ENCODE data around the gene C8G.

The C8G gene

DNA sequence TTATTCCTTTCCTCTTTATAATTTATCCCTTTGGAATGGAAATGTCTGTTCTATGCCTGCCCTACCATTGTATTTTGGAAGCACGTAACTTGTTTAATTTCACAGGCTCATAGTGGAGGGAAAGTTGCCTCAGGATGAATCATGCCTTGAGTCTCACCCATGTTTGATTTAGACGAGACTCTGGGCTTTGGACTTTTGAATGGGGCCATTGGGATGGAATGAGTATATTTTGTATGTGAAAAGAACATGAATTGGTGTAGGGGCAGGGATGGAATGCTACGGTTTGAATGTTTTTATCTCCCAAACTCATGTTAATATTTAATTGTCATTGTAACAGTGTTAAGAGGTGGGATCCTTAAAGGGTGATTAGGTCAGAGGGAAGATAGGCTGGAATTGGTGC, 10.8 kb upstream of the C8G start:
- TF ChIP-seq L3MBTL2 (conservative IDR thresholded peaks at IDR 0.05) = no peak
- DNase-seq (ENCODE audit: extremely low spot score) = no peak
- CTCF ChIA-PET = no interaction called here
- POLR2A ChIA-PET = no interaction called here

DNA sequence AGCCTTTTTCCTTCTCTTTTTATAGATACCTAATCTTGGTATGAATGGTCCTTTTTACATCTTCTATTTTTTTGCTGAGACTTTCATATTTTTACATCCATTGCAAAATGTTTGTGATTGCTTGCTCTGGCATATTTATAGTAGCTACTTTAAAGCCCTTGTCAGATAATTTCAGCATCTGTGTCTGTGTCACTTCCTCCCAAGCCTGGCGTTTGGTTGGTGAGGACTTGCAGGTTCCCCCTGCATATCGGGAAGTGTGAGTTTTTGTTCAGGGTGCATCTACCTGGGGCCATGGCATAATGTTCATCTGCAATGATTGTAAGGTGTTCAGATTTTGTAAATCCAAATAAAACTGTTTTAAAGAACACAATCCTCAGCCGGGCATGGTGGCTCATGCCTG, 9.4 kb upstream of the C8G start:
- no peak for TF ChIP-seq CTBP1 (IDR thresholded peaks at IDR 0.05; ENCODE audit: borderline replicate concordance)
- no peak for TF ChIP-seq ZNF384 (IDR thresholded peaks at IDR 0.05)
- no peak for TF ChIP-seq ARNT (IDR thresholded peaks at IDR 0.05)
- TF ChIP-seq L3MBTL2 (conservative IDR thresholded peaks at IDR 0.05) = no peak
- no peak for TF ChIP-seq BHLHE40 (IDR thresholded peaks at IDR 0.05; ENCODE audit: borderline replicate concordance)
- no peak for TF ChIP-seq HDGF (IDR thresholded peaks at IDR 0.05; ENCODE audit: borderline replicate concordance)
- TF ChIP-seq, protein P1, sequence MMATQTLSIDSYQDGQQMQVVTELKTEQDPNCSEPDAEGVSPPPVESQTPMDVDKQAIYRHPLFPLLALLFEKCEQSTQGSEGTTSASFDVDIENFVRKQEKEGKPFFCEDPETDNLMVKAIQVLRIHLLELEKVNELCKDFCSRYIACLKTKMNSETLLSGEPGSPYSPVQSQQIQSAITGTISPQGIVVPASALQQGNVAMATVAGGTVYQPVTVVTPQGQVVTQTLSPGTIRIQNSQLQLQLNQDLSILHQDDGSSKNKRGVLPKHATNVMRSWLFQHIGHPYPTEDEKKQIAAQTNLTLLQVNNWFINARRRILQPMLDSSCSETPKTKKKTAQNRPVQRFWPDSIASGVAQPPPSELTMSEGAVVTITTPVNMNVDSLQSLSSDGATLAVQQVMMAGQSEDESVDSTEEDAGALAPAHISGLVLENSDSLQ (IDR thresholded peaks at IDR 0.05) = no peak
- no peak for TF ChIP-seq FOXK2 (IDR thresholded peaks at IDR 0.05)
- TF ChIP-seq TARDBP (IDR thresholded peaks at IDR 0.05) = no peak
- TF ChIP-seq LEF1 (IDR thresholded peaks at IDR 0.05; ENCODE audit: borderline replicate concordance) = no peak
- no peak for TF ChIP-seq FOXA1 (IDR thresholded peaks at IDR 0.05)
- TF ChIP-seq SP1 (IDR thresholded peaks at IDR 0.05) = no peak
- no peak for TF ChIP-seq NFRKB (IDR thresholded peaks at IDR 0.05)
- no peak for TF ChIP-seq SUZ12 (IDR thresholded peaks at IDR 0.05)
- CTCF ChIA-PET = no interaction called here
- POLR2A ChIA-PET = no interaction called here
- DNase-seq (ENCODE audit: extremely low spot score) = no peak

DNA sequence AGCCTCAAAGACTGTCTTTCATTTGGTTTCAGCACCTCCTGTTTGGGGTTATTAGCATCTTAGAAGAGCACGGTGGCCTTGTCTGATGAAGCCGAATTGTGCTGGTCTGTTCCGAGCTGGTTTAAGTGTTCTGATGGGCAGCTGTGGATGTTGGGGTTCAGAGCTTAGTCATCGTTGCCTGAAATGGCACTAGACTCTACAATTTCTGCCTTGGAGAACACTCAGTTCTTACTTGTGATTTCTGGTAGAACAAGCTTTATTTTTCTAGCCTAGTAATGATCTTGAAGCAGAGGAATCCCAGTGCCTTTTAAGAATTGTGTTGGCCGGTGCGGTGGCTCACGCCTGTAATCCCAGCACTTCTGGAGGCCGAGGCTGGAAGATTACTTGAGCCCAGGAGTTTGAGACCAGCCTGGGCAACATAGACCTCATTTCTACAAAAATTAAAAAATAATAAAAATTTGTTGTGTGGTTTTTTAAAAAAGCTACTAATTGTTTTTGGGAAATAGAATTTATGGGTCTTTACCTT, 8.3 kb upstream of the C8G start:
- DNase-seq (ENCODE audit: extremely low spot score) = no peak
- TF ChIP-seq SUZ12 (IDR thresholded peaks at IDR 0.05) = no peak
- no peak for TF ChIP-seq SP1 (IDR thresholded peaks at IDR 0.05)
- TF ChIP-seq FOXK2 (IDR thresholded peaks at IDR 0.05) = no peak
- TF ChIP-seq ARNT (IDR thresholded peaks at IDR 0.05) = no peak
- no peak for TF ChIP-seq ELF4 (IDR thresholded peaks at IDR 0.05)
- no peak for TF ChIP-seq BHLHE40 (IDR thresholded peaks at IDR 0.05; ENCODE audit: borderline replicate concordance)
- no peak for TF ChIP-seq ZNF384 (IDR thresholded peaks at IDR 0.05)
- TF ChIP-seq, protein P1 (IDR thresholded peaks at IDR 0.05) = no peak
- ChIA-PET POLR2A (no interaction called here), CTCF (no interaction called here)

DNA sequence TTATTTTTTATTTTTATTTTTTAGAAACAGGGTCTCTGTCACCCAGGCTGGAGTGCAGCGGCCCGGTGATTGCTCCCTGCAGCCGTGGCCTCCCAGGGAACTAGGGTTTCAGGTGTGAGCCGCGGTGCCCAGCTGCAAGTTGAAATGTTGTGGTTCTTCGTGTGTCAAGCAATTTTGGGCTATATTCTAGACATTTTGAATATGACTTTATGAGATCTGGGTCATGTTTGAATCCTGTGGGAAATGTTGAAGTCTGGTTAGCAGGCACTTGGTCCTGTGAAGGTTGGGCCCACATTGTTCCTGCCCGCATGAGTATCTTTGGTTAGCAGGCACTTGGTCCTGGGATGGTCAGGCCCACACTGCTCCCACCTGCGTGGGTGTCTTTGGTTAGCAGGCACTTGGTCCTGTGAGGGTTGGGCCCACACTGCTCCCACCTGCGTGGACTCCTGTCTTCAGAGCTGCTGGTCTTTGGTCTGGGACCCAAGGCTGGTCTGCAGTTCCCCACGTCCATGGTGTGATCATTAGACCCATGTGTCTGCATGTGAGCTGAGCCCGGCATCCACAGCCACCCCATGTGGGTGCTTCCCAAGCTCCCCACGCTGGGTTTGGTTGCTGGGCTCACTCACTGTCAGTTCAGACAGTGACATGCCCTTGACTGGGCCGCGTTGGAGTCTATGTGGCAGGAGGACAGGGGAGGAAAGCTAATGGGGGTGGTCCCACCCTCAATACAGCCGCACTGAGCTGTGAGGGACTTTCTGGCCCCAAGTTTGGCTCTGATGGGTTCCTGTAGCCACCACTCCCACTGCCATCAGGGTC, 7.6 kb upstream of the C8G start:
- no peak for DNase-seq (ENCODE audit: extremely low spot score)
- ChIA-PET POLR2A (no interaction called here), CTCF (no interaction called here)
- TF ChIP-seq FOXM1 (IDR thresholded peaks at IDR 0.05; ENCODE audit: borderline replicate concordance) (no peak), ELF4 (IDR thresholded peaks at IDR 0.05) (no peak), L3MBTL2 (conservative IDR thresholded peaks at IDR 0.05) (no peak), NFRKB (IDR thresholded peaks at IDR 0.05) (no peak), TARDBP (IDR thresholded peaks at IDR 0.05) (no peak), FOXK2 (IDR thresholded peaks at IDR 0.05) (no peak), ARNT (IDR thresholded peaks at IDR 0.05) (no peak), BHLHE40 (IDR thresholded peaks at IDR 0.05; ENCODE audit: borderline replicate concordance) (no peak), CTBP1 (IDR thresholded peaks at IDR 0.05; ENCODE audit: borderline replicate concordance) (no peak), LEF1 (IDR thresholded peaks at IDR 0.05; ENCODE audit: borderline replicate concordance) (no peak), SUZ12 (IDR thresholded peaks at IDR 0.05) (no peak), FOXA1 (IDR thresholded peaks at IDR 0.05) (no peak), ZNF384 (IDR thresholded peaks at IDR 0.05) (no peak), HDGF (IDR thresholded peaks at IDR 0.05; ENCODE audit: borderline replicate concordance) (no peak), SP1 (IDR thresholded peaks at IDR 0.05) (no peak)
- TF ChIP-seq, protein P1 (IDR thresholded peaks at IDR 0.05) = no peak

DNA sequence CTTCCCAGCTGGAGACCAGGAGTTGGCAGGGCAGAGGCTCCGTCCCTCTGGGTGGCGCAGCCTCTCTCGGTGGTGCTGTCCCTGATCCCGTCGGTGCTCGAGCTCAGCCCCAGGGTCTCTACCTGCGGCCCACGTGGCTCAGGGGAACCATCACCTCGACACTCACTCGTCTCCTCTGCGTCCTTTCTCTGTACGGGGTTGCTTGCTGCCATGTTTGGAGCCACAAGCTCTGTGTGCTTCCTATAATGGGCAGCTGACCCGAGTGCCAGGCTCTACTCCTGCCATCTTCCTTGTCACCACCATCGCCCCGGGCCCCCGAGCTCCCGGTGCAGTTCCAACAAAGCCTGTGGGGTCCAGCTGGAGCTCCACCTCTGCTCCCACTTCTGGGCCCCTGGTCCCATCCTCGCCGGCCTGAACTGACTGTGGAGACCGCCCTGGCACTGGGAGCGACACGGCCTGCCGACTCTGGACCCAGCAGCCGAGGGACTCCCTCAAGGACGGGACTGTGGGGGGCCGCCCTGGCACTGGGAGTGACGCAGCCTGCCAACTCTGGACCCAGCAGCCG, 5.5 kb upstream of the C8G start:
- ChIA-PET POLR2A (interaction anchor here (0.9 kb wide), 1 partner anchor 8 kb away, joined by 3 read pairs; no protein-coding TSS in a partner anchor), CTCF (interaction anchor here (0.8 kb wide), 1 partner anchor 8 kb away, joined by 3 read pairs; no protein-coding TSS in a partner anchor)
- DNase-seq (ENCODE audit: extremely low spot score) = no peak
- TF ChIP-seq L3MBTL2 (conservative IDR thresholded peaks at IDR 0.05) (no peak), SP1 (IDR thresholded peaks at IDR 0.05) (no peak)

DNA sequence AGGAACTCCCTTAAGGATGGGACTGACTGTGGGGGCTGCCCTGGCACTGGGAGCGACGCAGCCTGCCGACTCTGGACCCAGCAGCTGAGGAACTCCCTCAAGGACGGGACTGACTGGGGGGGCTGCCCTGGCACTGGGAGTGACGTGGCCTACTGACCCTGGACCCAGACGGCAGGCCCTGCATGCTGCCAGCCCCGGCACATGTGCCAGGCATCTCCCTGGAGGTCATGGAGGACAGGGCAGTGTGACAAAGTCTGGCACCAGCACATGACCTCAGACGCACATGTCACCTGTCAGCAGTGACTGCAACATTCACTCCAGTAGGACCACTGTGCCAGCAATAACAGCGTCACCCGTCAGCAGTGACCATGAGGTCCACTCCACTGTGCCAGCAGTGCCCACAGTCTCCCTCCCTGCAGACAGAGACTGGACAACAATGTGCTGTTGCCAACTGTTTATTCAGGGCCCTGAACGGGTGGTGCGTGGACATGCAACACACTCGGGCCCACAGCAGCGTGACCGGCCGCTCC, 5.0 kb upstream of the C8G start:
- POLR2A ChIA-PET = no interaction called here

More for the DNA sequence above, 5.0 kb upstream of the C8G start:
- TF ChIP-seq L3MBTL2 (conservative IDR thresholded peaks at IDR 0.05) (no peak), SUZ12 (IDR thresholded peaks at IDR 0.05) (no peak), FOXM1 (IDR thresholded peaks at IDR 0.05; ENCODE audit: borderline replicate concordance) (no peak), FOXK2 (IDR thresholded peaks at IDR 0.05) (no peak), ZNF384 (IDR thresholded peaks at IDR 0.05) (no peak), TARDBP (IDR thresholded peaks at IDR 0.05) (no peak), NFRKB (IDR thresholded peaks at IDR 0.05) (no peak), CTBP1 (IDR thresholded peaks at IDR 0.05; ENCODE audit: borderline replicate concordance) (no peak)
- TF ChIP-seq, protein P1 (IDR thresholded peaks at IDR 0.05) = no peak
- no peak for DNase-seq (ENCODE audit: extremely low spot score)
- CTCF ChIA-PET = no interaction called here

Data from HEK293T (cell line).